NCI-H345 treated with DMSO at 0.1 percent for 48 hours (cell line): Measurements from ENCODE around the gene PITX1.
"Not testable (repeated sequence)": the region's sequence is repeated elsewhere in the genome, so short reads cannot be mapped to it uniquely, and the experiment has no call there.

Source experiments
- DNase-seq: peaks from one replicate; lab custom pipeline; 2025; ENCODE audit not compliant: unreplicated experiment; lab: John Stamatoyannopoulos, UW

Gene PITX1

GRCh38 chr5:135011355-135012032, 22.5 kb downstream of the PITX1 start:
- DNase-seq: no peak

- no peak for DNase-seq
These were observed 23.3 kb downstream of the PITX1 start for GRCh38 chr5:135010502-135011354.

- no peak for DNase-seq
These were observed 24.1 kb downstream of the PITX1 start for GRCh38 chr5:135009736-135010501.

GRCh38 chr5:135008981-135009735, 24.9 kb downstream of the PITX1 start:
- DNase-seq: peak; percentile 53

GRCh38 chr5:135008556-135008955, 25.5 kb downstream of the PITX1 start:
- no peak for DNase-seq

- DNase-seq: no peak
These were observed 26.2 kb downstream of the PITX1 start for GRCh38 chr5:135007749-135008363.

GRCh38 chr5:135007305-135007704, 26.7 kb downstream of the PITX1 start:
- no peak for DNase-seq

GRCh38 chr5:135005076-135005475, 29.0 kb downstream of the PITX1 start:
- DNase-seq: no peak

GRCh38 chr5:135004376-135004775, 29.7 kb downstream of the PITX1 start:
- no peak for DNase-seq

GRCh38 chr5:134998068-134998467, 36.0 kb downstream of the PITX1 start:
- DNase-seq: not testable (repeated sequence)

- no peak for DNase-seq
These were observed 37.0 kb downstream of the PITX1 start for GRCh38 chr5:134997015-134997414.

GRCh38 chr5:134995850-134996402, 38.1 kb downstream of the PITX1 start:
- no peak for DNase-seq

- DNase-seq: no peak
These were observed 39.4 kb downstream of the PITX1 start for GRCh38 chr5:134994560-134995156.

GRCh38 chr5:134993161-134993560, 40.9 kb downstream of the PITX1 start:
- no peak for DNase-seq

- no peak for DNase-seq
These were observed 41.9 kb downstream of the PITX1 start for GRCh38 chr5:134992148-134992547.

- not testable (repeated sequence) for DNase-seq
These were observed 43.8 kb downstream of the PITX1 start for GRCh38 chr5:134990183-134990582.

GRCh38 chr5:134989266-134989830, 44.7 kb downstream of the PITX1 start:
- no peak for DNase-seq

- no peak for DNase-seq
These were observed 51.8 kb downstream of the PITX1 start for GRCh38 chr5:134982230-134982629.

- no peak for DNase-seq
These were observed 54.6 kb downstream of the PITX1 start for GRCh38 chr5:134979416-134979815.
